22Rv1 (cell line): Measurements from ENCODE around the gene TCF7L2.

Experiments used
- H3K27ac ChIP-seq: fragments of 450-650 bp; 2 replicates; pipeline ENCODE4 v1.5.1; 2017
- ZFX ChIP-seq: fragments of 450-650 bp; IDR thresholded peaks from 2 replicates; pipeline ENCODE4 v1.6.1; 2017; ENCODE audit warnings: antibody characterized with exemption, borderline replicate concordance
- TF ChIP-seq, protein P1 (sequence below): fragments of 450-650 bp; IDR thresholded peaks from 2 replicates; pipeline ENCODE4 v1.5.1; 2017; ENCODE audit warnings: mild to moderate bottlenecking

TCF7L2 gene

GRCh38 chr10:113036619-113037018, 86.6 kb downstream of the TCF7L2 start:
- no peak overlapping the region for H3K27ac ChIP-seq
- no peak for TF ChIP-seq ZFX
- TF ChIP-seq, protein P1, sequence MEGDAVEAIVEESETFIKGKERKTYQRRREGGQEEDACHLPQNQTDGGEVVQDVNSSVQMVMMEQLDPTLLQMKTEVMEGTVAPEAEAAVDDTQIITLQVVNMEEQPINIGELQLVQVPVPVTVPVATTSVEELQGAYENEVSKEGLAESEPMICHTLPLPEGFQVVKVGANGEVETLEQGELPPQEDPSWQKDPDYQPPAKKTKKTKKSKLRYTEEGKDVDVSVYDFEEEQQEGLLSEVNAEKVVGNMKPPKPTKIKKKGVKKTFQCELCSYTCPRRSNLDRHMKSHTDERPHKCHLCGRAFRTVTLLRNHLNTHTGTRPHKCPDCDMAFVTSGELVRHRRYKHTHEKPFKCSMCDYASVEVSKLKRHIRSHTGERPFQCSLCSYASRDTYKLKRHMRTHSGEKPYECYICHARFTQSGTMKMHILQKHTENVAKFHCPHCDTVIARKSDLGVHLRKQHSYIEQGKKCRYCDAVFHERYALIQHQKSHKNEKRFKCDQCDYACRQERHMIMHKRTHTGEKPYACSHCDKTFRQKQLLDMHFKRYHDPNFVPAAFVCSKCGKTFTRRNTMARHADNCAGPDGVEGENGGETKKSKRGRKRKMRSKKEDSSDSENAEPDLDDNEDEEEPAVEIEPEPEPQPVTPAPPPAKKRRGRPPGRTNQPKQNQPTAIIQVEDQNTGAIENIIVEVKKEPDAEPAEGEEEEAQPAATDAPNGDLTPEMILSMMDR: no peak

DNA sequence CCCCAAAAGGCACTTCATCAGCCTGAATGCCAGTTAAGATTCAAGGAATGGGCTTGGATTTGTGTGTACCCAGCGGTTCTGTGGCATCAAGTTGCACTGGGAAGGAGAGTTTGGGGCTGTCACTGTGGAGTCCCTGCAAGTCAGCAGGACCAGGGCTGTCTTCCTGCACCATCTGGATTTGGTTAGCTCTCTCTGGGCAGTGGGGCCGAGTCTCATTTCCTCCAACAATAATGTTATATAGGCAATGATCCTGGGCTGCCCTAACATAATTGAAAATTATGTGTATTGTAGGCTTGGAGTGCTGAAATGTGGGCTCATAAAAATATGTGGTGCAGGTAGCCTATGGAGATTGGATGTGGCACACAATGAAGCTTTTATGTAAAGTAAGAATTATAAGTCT, 87.2 kb downstream of the TCF7L2 start:
- H3K27ac ChIP-seq: no peak overlapping the region
- no peak for TF ChIP-seq ZFX

DNA sequence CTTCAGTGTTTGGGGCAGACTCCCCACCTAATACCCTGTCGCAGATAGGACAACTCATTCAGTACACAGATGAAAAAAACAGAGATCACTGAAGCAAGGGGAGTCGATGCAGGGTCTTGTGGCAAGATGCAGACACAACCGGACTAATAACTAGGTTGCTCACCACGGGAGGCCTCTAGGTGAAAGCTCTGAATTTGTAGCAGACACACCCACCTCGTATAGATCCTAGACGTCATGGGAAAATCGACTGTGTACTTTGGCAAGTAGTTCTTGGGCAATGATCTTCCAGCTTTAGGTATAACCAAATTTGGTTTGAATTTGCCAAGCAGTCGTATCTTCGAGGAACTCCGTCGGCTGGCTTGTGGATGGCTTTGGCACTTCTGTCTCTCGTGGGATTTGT, 88.1 kb downstream of the TCF7L2 start:
- H3K27ac ChIP-seq: no peak overlapping the region
- TF ChIP-seq ZFX: no peak
- TF ChIP-seq, protein P1: no peak

GRCh38 chr10:113038985-113039384, 88.9 kb downstream of the TCF7L2 start:
- H3K27ac ChIP-seq: no peak overlapping the region
- no peak for TF ChIP-seq ZFX
- TF ChIP-seq, protein P1: no peak

DNA sequence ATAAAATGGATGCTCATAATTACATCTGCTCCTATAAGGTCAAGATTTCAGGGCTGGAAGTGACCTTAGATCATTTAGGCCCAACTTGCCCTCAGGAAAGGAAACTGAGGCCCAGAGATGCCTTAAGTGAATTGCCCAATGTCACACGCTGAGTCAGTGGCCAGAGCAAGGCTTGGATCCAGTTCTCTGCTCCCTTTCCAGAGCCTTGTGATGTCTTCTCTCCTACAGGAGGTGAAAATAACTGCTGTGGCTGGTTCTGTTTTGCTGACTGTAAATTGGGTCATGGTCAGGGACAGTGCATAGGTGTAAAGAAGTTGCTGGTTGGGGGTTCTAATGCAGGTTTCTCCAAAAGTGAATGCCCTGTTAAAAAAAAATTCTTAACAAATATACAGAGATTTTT, 91.3 kb downstream of the TCF7L2 start:
- no peak overlapping the region for H3K27ac ChIP-seq
- no peak for TF ChIP-seq ZFX
- TF ChIP-seq, protein P1: no peak

GRCh38 chr10:113041841-113042750, 92.0 kb downstream of the TCF7L2 start:
- TF ChIP-seq, protein P1: no peak
- no peak for TF ChIP-seq ZFX
- H3K27ac ChIP-seq: no peak overlapping the region

GRCh38 chr10:113042868-113043267, 92.8 kb downstream of the TCF7L2 start:
- no peak overlapping the region for H3K27ac ChIP-seq
- no peak for TF ChIP-seq ZFX
- TF ChIP-seq, protein P1: no peak
